DOHH2 (cell line): ENCODE results near the gene NME4.

Source experiments
- H3F3A ChIP-seq: fragments of 200-600 bp; sonication (generic), shearing (Covaris generic); 2 replicates; pipeline ENCODE4 v1.6.0; 2016; ENCODE audit warnings: antibody characterized with exemption, mild to moderate bottlenecking; ENCODE audit not compliant: control insufficient read depth, insufficient read depth
- H3K27ac ChIP-seq: fragments of 200-600 bp; sonication (generic); 2 replicates; pipeline ENCODE4 v1.5.1; 2014; ENCODE audit warnings: low read depth, mild to moderate bottlenecking, low read length, moderate library complexity
- H3K27me3 ChIP-seq: fragments of 200-600 bp; sonication (generic); 2 replicates; pipeline ENCODE4 v1.6.1; 2014; ENCODE audit warnings: mild to moderate bottlenecking, low read length, mixed read lengths; ENCODE audit not compliant: control insufficient read depth
- H3K36me3 ChIP-seq: fragments of 200-600 bp; sonication (generic); 2 replicates; pipeline ENCODE4 v1.6.1; 2014; ENCODE audit warnings: mild to moderate bottlenecking, low read length, moderate library complexity, mixed read lengths; ENCODE audit not compliant: control insufficient read depth
- H3K4me1 ChIP-seq: fragments of 200-600 bp; sonication (generic); 2 replicates; pipeline ENCODE4 v1.6.1; 2014; ENCODE audit warnings: mild to moderate bottlenecking, low read length, mixed read lengths; ENCODE audit not compliant: control insufficient read depth
- H3K4me2 ChIP-seq: fragments of 200-600 bp; sonication (generic); 2 replicates; pipeline ENCODE4 v1.6.0; 2014; ENCODE audit warnings: mild to moderate bottlenecking, low read length, moderate library complexity
- H3K4me3 ChIP-seq: fragments of 200-600 bp; sonication (generic); 2 replicates; pipeline ENCODE4 v1.5.1; 2014; ENCODE audit warnings: mild to moderate bottlenecking, low read length, mixed read lengths
- H3K79me2 ChIP-seq: fragments of 200-600 bp; sonication (generic); 2 replicates; pipeline ENCODE4 v1.6.1; 2014; ENCODE audit warnings: mild to moderate bottlenecking, low read length, mixed read lengths; ENCODE audit not compliant: control insufficient read depth
- H3K9me2 ChIP-seq: fragments of 200-600 bp; sonication (generic); replicated peaks from 2 replicates; pipeline ENCODE4 v1.6.1; 2014; ENCODE audit warnings: mild to moderate bottlenecking, low read length, mixed read lengths; ENCODE audit not compliant: control insufficient read depth
- H3K9me3 ChIP-seq: fragments of 200-600 bp; sonication (generic); 2 replicates; pipeline ENCODE4 v1.6.1; 2014; ENCODE audit warnings: antibody characterized with exemption, low read length, mixed read lengths; ENCODE audit not compliant: control insufficient read depth, insufficient read depth
- H4K20me1 ChIP-seq: fragments of 200-600 bp; sonication (generic); 2 replicates; pipeline ENCODE4 v1.6.0; 2014; ENCODE audit warnings: low read depth, mild to moderate bottlenecking, antibody characterized with exemption, low read length, moderate library complexity; ENCODE audit not compliant: control insufficient read depth, insufficient read depth
- EZH2phosphoT487 ChIP-seq: fragments of 200-600 bp; sonication (generic); IDR thresholded peaks from 2 replicates; pipeline ENCODE4 v1.6.1; 2017; ENCODE audit warnings: borderline replicate concordance, mild to moderate bottlenecking, antibody characterized with exemption, low read length, moderate library complexity, mixed read lengths
- TF ChIP-seq, protein P1 (sequence below): fragments of 200-600 bp; sonication (generic); IDR thresholded peaks from one replicate; pipeline ENCODE4 v1.5.1; 2014; ENCODE audit warnings: antibody characterized with exemption, mild to moderate bottlenecking, low read depth, low read length; ENCODE audit not compliant: poor library complexity, severe bottlenecking

The NME4 gene

DNA sequence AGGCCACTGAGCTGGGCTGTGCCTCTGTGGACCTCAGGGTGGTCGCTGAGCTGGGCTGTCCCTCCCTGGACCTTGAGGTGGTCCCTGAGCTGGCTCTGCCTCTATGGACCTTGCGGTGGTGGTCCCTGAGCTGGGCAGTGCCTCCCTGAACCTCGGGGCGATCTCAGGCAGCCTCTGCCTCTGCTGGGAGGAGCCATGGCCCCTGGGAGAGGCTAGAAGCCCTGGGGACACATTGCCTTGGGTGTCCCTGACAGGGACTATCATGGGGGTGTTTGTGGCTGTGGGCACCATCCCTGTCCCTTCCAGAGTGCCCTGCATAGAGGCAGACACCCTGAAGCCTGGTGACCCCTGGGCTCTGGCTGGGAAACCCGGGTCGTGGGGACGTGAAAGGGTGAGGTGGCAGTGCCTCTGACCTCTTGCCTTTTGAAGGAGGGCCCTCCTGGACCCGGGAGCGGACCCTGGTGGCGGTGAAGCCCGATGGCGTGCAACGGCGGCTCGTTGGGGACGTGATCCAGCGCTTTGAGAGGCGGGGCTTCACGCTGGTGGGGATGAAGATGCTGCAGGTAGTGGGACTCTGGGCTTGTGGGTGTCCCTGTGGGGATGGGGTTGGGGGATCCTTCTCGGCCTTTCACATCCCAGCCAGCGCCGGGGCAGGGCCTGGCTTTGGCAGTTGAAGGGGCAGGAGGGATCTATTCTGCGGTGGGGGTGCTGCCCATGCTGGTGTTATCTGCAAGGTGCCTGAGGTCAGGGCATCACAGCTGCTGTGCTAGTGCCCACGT is 1.8 kb downstream of the NME4 start:
- H3K36me3 ChIP-seq: peaks cover 34% of the 10 kb centered on the region
- peaks cover 55% of the 10 kb centered on the region for H3K4me1 ChIP-seq
- peak overlapping the region; percentile 25 for H3K27ac ChIP-seq
- peaks cover 38% of the 10 kb centered on the region for H3F3A ChIP-seq
- H3K4me3 ChIP-seq: peak overlapping the region; percentile 83; the same call in 1 of the 2 replicates
- H3K9me2 ChIP-seq: no peaks in the 10 kb centered on the region
- peak overlapping the region; percentile 65 for H3K4me2 ChIP-seq
- TF ChIP-seq EZH2phosphoT487: no peak
- TF ChIP-seq, protein P1, sequence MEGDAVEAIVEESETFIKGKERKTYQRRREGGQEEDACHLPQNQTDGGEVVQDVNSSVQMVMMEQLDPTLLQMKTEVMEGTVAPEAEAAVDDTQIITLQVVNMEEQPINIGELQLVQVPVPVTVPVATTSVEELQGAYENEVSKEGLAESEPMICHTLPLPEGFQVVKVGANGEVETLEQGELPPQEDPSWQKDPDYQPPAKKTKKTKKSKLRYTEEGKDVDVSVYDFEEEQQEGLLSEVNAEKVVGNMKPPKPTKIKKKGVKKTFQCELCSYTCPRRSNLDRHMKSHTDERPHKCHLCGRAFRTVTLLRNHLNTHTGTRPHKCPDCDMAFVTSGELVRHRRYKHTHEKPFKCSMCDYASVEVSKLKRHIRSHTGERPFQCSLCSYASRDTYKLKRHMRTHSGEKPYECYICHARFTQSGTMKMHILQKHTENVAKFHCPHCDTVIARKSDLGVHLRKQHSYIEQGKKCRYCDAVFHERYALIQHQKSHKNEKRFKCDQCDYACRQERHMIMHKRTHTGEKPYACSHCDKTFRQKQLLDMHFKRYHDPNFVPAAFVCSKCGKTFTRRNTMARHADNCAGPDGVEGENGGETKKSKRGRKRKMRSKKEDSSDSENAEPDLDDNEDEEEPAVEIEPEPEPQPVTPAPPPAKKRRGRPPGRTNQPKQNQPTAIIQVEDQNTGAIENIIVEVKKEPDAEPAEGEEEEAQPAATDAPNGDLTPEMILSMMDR: no peak
- no peaks in the 10 kb centered on the region for H3K27me3 ChIP-seq
- no peaks in the 10 kb centered on the region for H4K20me1 ChIP-seq
- peaks cover 42% of the 10 kb centered on the region for H3K79me2 ChIP-seq
- no peaks in the 10 kb centered on the region for H3K9me3 ChIP-seq

DNA sequence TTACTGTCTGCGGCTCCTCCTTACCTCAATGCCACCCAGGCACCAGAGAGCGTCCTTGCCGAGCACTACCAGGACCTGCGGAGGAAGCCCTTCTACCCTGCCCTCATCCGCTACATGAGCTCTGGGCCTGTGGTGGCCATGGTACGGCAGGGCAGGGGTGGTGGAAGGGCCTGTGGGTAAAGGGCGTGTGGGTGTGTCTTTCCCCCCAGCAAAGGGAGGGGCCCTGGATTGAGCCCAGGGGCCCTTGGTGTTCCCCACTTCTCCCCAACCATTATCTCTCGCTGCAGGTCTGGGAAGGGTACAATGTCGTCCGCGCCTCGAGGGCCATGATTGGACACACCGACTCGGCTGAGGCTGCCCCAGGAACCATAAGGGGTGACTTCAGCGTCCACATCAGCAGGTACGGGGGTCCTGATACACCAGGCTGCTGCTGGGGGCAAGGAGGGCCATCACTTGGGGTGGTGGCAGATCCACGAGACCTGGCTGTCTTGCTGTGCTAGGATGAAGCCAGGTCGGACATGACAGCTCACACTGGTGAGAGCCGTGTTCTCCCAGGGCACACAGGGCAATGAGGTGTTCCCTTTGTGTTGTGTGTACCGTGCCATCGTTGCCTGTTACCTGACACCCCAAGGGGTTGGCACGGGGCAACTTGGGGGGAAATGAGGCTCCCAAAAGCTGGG is 2.5 kb downstream of the NME4 start:
- Histone ChIP-seq H3K27me3 (no peaks in the 10 kb centered on the region), H3K4me1 (peaks cover 55% of the 10 kb centered on the region), H3K9me3 (no peaks in the 10 kb centered on the region), H3K79me2 (peaks cover 42% of the 10 kb centered on the region), H3K4me3 (peak overlapping the region; percentile 83), H3K27ac (peak overlapping the region; percentile 84), H3K9me2 (no peaks in the 10 kb centered on the region), H4K20me1 (no peaks in the 10 kb centered on the region), H3F3A (peaks cover 38% of the 10 kb centered on the region), H3K36me3 (peaks cover 34% of the 10 kb centered on the region), H3K4me2 (peak overlapping the region; percentile 65)
- TF ChIP-seq EZH2phosphoT487: no peak
- TF ChIP-seq, protein P1: no peak

DNA sequence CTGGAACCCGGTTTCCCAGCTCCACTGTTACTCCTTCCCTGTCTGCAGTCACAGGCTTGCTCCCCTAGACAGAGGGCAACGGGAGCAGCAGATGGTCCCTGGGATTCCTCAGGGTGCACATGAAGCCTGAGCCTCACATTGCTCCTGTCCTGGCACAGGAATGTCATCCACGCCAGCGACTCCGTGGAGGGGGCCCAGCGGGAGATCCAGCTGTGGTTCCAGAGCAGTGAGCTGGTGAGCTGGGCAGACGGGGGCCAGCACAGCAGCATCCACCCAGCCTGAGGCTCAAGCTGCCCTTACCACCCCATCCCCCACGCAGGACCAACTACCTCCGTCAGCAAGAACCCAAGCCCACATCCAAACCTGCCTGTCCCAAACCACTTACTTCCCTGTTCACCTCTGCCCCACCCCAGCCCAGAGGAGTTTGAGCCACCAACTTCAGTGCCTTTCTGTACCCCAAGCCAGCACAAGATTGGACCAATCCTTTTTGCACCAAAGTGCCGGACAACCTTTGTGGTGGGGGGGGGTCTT is 3.1 kb downstream of the NME4 start:
- Histone ChIP-seq H3K4me3 (peak overlapping the region; percentile 83), H3K27me3 (no peaks in the 10 kb centered on the region), H3K4me1 (peaks cover 52% of the 10 kb centered on the region), H3K79me2 (peaks cover 39% of the 10 kb centered on the region), H3K27ac (peak overlapping the region; percentile 84), H3K9me2 (no peaks in the 10 kb centered on the region), H3K4me2 (peak overlapping the region; percentile 65), H3K9me3 (no peaks in the 10 kb centered on the region), H3K36me3 (peaks cover 34% of the 10 kb centered on the region), H4K20me1 (no peaks in the 10 kb centered on the region), H3F3A (peaks cover 36% of the 10 kb centered on the region)
- no peak for TF ChIP-seq EZH2phosphoT487
- TF ChIP-seq, protein P1: no peak
